Activated CD4-positive, alpha-beta T cell treated with anti-CD3 and anti-CD28 coated beads, Interleukin-2, Interleukin-6, amounts not matched to agents 100 ng/mL and 50 ng/mL, durations not matched to agents 16 hours and 8 hours (primary cell): ENCODE measurements around the gene ADIPOR2.

Source experiments
- DNase-seq: peaks from one replicate; pipeline ENCODE4 v3.0.0-alpha.2; 2020

Gene ADIPOR2

GRCh38 chr12:1832801-1833595 lies 142.1 kb downstream of the ADIPOR2 start:
- no peak for DNase-seq

GRCh38 chr12:1833596-1834028 lies 142.7 kb downstream of the ADIPOR2 start:
- DNase-seq: no peak

DNA sequence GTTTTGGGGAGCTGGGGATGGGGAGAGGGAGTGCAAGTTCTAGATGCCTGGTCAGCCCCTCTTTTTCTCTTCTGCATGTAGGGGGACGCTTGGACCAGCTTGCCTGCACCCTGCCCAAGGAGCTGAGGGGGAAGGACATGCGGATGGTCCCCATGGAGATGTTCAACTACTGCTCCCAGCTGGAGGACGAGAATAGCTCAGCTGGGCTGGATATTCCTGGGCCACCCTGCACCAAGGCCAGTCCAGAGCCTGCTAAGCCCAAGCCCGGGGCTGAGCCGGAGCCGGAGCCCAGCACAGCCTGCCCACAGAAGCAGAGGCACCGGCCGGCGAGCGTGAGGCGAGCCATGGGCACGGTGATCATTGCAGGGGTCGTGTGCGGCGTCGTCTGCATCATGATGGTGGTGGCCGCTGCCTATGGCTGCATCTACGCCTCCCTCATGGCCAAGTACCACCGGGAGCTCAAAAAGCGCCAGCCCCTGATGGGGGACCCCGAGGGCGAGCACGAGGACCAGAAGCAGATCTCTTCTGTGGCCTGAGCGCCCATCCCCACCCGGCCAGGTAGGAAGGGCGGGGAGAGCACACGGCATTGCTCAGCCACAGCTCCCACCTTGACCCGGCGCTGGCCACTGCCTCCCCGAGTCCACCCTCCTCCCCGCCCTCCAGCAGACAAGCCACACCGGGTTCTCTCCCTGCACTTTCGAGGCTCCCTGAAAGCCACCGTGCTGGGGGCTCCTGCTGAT lies 143.5 kb downstream of the ADIPOR2 start:
- DNase-seq: no peak

GRCh38 chr12:1835211-1836131 lies 144.6 kb downstream of the ADIPOR2 start:
- no peak for DNase-seq

GRCh38 chr12:1836241-1836803 lies 145.5 kb downstream of the ADIPOR2 start:
- no peak for DNase-seq

DNA sequence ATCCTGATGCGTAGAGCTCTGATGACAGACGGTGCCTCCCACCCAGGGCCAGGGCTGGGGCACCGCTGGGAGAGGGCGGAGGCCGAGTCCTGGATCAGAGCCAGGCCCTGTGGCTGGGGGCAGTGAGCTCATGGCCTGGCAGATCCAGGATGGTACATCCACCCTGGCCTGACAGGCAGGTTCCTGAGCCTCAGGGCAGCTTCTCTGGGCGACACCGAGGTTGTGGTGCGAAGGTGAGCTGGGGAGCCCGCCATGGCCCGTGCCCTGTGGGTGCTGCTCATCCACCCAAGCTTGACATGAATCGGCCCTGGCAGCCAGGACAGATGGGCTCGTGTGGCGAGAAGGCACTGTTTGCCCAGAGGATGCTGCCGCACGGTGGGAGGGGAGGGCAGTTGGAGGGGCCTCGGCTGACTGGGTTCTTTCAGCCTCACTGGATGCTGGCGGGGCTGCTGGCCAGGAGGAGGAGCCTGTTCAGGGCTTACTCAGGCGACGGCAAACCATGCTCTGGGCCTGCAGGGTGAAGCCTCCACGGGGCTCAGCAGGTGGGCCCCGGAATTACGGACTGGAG lies 146.1 kb downstream of the ADIPOR2 start:
- no peak for DNase-seq

GRCh38 chr12:1837541-1838204 lies 146.8 kb downstream of the ADIPOR2 start:
- no peak for DNase-seq
